ENCODE results near the gene MED29. TPM values are rescaled to one million over a fixed set of nuclear protein-coding genes. Genes with fewer than 3 reads are reported as not detected.

Gene MED29
- total RNA-seq, 1 donor from 2014 or later: 27.0 TPM

DNA sequence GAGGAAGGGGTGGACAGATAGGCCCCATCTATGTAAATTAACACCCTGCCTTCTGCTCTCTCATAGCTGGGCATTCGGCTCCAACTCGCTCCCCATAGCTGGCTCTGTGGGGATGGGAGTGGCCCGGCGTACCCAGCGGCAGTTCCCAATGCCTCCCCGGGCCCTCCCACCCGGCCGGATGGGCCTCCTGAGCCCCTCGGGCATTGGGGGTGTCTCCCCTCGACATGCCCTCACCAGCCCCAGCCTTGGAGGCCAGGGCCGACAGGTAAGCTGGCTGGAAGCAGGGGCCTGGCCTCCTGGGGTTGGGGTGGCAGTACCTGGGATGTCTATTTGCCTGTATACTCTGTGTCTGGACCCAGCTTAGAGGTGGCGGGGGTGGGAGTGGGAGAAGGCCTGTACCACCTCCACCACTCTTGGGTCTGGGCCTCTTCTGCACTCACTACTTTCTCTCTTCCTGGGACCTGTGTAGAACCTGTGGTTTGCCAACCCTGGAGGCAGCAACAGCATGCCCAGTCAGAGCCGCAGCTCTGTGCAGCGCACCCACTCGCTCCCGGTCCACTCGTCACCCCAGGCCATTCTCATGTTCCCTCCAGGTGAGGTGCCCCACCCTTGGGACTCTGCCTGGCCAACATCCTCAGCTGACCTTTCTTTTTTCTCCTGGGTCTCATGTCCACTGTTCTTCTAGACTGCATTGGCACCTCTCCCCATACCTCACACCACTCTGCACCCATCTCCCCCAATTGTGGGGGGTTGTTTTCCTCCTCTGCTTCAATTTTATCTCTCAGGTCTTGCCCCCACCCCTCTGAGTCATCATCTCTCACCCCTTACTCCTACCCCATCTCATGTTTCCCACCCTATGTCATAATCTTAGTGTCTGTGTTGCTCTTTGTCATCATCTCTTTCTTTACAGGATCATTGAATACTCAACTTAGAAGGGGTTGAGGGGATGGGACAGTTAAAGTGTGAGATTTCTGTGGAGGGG lies 10.4 kb upstream of the MED29 start:
- DNase-seq (ENCODE audit: low read depth) (no peak), FAIRE-seq (no peak)
- Histone ChIP-seq H2AFZ (ENCODE audit: low read depth, low read length) (no peak overlapping the region), H3K27ac (ENCODE audit: low read depth, low read length) (no peak overlapping the region), H3K36me3 (ENCODE audit: insufficient read depth, low read length) (peaks cover 43% of the 10 kb centered on the region), H3K4me1 (ENCODE audit: insufficient read depth, low read length) (no peaks in the 10 kb centered on the region), H3K79me2 (ENCODE audit: insufficient read depth, low read length) (no peaks in the 10 kb centered on the region), H3K4me3 (ENCODE audit: insufficient read depth, low read depth, low read length) (no peak overlapping the region), H3K27me3 (ENCODE audit: insufficient read depth, low read length) (no peaks in the 10 kb centered on the region), H3K9ac (ENCODE audit: low read length) (no peak overlapping the region), H3K9me3 (ENCODE audit: insufficient read depth, low read depth, low read length) (no peaks in the 10 kb centered on the region), H3K4me2 (ENCODE audit: low read length) (no peak overlapping the region), H4K20me1 (ENCODE audit: insufficient read depth, low read length) (peaks cover 19% of the 10 kb centered on the region)
- H3K4me1 Mint-ChIP-seq (ENCODE audit: low read depth, unreplicated experiment): peaks cover 15% of the 10 kb centered on the region
- no peak overlapping the region for H3K4me3 Mint-ChIP-seq (ENCODE audit: unreplicated experiment)
- H3K36me3 Mint-ChIP-seq (ENCODE audit: low read depth, unreplicated experiment): peaks cover 33% of the 10 kb centered on the region
- no peaks in the 10 kb centered on the region for H3K9me3 Mint-ChIP-seq (ENCODE audit: unreplicated experiment)
- no peaks in the 10 kb centered on the region for H3K27me3 Mint-ChIP-seq (ENCODE audit: low read depth, unreplicated experiment)
- no peak for TF ChIP-seq EZH2 (IDR thresholded peaks at IDR 0.05; ENCODE audit: insufficient read depth, low read length)
- TF ChIP-seq, protein P1, sequence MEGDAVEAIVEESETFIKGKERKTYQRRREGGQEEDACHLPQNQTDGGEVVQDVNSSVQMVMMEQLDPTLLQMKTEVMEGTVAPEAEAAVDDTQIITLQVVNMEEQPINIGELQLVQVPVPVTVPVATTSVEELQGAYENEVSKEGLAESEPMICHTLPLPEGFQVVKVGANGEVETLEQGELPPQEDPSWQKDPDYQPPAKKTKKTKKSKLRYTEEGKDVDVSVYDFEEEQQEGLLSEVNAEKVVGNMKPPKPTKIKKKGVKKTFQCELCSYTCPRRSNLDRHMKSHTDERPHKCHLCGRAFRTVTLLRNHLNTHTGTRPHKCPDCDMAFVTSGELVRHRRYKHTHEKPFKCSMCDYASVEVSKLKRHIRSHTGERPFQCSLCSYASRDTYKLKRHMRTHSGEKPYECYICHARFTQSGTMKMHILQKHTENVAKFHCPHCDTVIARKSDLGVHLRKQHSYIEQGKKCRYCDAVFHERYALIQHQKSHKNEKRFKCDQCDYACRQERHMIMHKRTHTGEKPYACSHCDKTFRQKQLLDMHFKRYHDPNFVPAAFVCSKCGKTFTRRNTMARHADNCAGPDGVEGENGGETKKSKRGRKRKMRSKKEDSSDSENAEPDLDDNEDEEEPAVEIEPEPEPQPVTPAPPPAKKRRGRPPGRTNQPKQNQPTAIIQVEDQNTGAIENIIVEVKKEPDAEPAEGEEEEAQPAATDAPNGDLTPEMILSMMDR (IDR thresholded peaks at IDR 0.05; ENCODE audit: insufficient read depth, low read depth, low read length): no peak
- peak overlapping the region; percentile 14 for H3K27ac Mint-ChIP-seq (ENCODE audit: unreplicated experiment)

DNA sequence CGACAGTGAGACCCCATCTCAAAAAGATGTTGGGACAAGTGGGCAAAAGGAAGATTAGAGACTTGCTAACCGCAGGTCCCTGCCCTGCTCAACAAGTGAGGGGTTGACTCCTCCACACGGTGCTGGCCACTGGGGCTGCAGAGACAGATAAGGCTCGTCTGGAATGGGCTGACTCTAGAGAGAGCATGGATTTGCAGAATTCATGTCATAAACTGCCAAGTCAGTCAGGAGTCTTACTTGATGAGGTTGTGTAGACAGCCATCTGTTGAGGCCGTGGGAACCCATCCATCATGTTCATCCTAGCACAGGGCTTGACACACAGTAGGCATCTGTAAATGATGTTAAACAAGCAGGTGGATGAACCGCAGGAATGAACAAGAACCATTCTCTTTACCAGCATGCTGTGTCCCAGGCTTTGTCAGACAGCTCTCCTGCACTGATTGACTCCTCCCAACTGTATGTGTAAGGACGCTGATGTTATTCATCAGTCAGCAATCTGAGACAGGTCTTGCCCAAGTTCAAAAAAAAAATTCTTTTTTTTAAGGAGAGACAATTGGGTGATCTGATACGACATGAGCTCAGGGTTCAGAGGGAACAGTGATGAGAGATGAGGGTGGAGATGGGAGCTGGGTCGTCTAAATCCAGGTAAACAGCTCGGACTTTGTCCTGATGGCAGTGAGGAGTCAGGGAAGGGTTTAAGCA lies 9.1 kb upstream of the MED29 start:
- no peak overlapping the region for H3K4me2 ChIP-seq (ENCODE audit: low read length)
- H3K27ac ChIP-seq (ENCODE audit: low read depth, low read length): no peak overlapping the region
- H3K4me1 ChIP-seq (ENCODE audit: insufficient read depth, low read length): no peaks in the 10 kb centered on the region
- no peaks in the 10 kb centered on the region for H3K27me3 ChIP-seq (ENCODE audit: insufficient read depth, low read length)
- peaks cover 35% of the 10 kb centered on the region for H3K36me3 ChIP-seq (ENCODE audit: insufficient read depth, low read length)
- DNase-seq (ENCODE audit: low read depth) (no peak), FAIRE-seq (no peak)
- H3K9me3 ChIP-seq (ENCODE audit: insufficient read depth, low read depth, low read length): no peaks in the 10 kb centered on the region
- no peaks in the 10 kb centered on the region for H3K79me2 ChIP-seq (ENCODE audit: insufficient read depth, low read length)
- H3K9ac ChIP-seq (ENCODE audit: low read length): no peak overlapping the region
- H3K36me3 Mint-ChIP-seq (ENCODE audit: low read depth, unreplicated experiment): peaks cover 30% of the 10 kb centered on the region
- peaks cover 16% of the 10 kb centered on the region for H4K20me1 ChIP-seq (ENCODE audit: insufficient read depth, low read length)
- no peak overlapping the region for H2AFZ ChIP-seq (ENCODE audit: low read depth, low read length)
- H3K27ac Mint-ChIP-seq (ENCODE audit: unreplicated experiment): no peak overlapping the region
- H3K4me3 ChIP-seq (ENCODE audit: insufficient read depth, low read depth, low read length): no peak overlapping the region
- peaks cover 19% of the 10 kb centered on the region for H3K4me1 Mint-ChIP-seq (ENCODE audit: low read depth, unreplicated experiment)
- no peaks in the 10 kb centered on the region for H3K9me3 Mint-ChIP-seq (ENCODE audit: unreplicated experiment)
- TF ChIP-seq EZH2 (IDR thresholded peaks at IDR 0.05; ENCODE audit: insufficient read depth, low read length): no peak
- TF ChIP-seq, protein P1 (IDR thresholded peaks at IDR 0.05; ENCODE audit: insufficient read depth, low read depth, low read length): no peak
- H3K27me3 Mint-ChIP-seq (ENCODE audit: low read depth, unreplicated experiment): no peaks in the 10 kb centered on the region
- H3K4me3 Mint-ChIP-seq (ENCODE audit: unreplicated experiment): no peak overlapping the region
